Measurements from ENCODE around the gene CLMN. TPM values are rescaled to one million over a fixed set of nuclear protein-coding genes. Genes with fewer than 3 reads are reported as not detected.

The CLMN gene
- total and polyA plus RNA-seq, 10 of the 15 experiments (the other 5 are each of a cell fraction or from before 2014, with no cell fraction given): 7.8 to 49.3 (median 18.5) TPM

DNA sequence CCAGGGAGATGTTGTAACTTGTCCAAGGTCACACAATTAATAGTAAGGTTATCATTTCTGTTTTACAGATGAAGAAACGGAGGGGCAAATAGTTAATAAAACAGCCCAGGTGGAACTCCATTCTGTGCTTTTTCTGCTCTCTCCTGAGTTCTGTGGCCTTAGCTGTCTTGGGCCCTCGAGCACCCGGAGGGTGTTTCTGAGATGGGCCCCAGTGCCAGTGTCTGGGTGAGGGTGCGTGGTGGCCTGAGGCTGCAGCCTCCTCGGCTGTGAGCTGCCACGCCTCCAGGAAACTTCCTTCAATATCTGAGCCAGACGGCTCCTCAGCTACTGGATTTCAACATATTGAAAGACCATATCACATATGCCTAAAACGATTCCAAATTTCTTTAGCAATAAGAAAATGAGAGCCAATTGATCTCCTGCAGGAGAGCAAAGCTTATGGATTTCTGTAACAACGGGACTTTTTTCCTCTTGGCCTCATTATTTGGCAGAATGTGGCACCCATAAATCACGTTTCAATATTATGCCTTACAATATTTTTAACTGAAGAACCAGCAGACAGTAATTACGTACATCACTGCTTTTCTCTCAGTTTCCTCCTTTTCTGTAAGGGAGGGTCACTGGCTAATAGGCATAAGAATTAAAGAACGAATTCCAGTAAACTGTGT is 87.6 kb downstream of the CLMN start (continued):
- TF ChIP-seq ZNF592 (IDR thresholded peaks at IDR 0.05): no peak
- TF ChIP-seq NBN (IDR thresholded peaks at IDR 0.05): no peak
- no peak for TF ChIP-seq HDAC6 (IDR thresholded peaks at IDR 0.05; ENCODE audit: unreplicated experiment)
- no peak for TF ChIP-seq FOXM1 (IDR thresholded peaks at IDR 0.05; ENCODE audit: low read depth, low read length)
- TF ChIP-seq BRCA1 (IDR thresholded peaks at IDR 0.05; ENCODE audit: low read depth, low read length): no peak
- TF ChIP-seq, protein P1, sequence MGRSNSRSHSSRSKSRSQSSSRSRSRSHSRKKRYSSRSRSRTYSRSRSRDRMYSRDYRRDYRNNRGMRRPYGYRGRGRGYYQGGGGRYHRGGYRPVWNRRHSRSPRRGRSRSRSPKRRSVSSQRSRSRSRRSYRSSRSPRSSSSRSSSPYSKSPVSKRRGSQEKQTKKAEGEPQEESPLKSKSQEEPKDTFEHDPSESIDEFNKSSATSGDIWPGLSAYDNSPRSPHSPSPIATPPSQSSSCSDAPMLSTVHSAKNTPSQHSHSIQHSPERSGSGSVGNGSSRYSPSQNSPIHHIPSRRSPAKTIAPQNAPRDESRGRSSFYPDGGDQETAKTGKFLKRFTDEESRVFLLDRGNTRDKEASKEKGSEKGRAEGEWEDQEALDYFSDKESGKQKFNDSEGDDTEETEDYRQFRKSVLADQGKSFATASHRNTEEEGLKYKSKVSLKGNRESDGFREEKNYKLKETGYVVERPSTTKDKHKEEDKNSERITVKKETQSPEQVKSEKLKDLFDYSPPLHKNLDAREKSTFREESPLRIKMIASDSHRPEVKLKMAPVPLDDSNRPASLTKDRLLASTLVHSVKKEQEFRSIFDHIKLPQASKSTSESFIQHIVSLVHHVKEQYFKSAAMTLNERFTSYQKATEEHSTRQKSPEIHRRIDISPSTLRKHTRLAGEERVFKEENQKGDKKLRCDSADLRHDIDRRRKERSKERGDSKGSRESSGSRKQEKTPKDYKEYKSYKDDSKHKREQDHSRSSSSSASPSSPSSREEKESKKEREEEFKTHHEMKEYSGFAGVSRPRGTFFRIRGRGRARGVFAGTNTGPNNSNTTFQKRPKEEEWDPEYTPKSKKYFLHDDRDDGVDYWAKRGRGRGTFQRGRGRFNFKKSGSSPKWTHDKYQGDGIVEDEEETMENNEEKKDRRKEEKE (IDR thresholded peaks at IDR 0.05): no peak

Measured in GM12878 (cell line).